ENCODE data around the gene BPI. TPM values are rescaled to one million over a fixed set of nuclear protein-coding genes. Genes with fewer than 3 reads are reported as not detected.

BPI gene
- total RNA-seq: not detected in 2 replicates

DNA sequence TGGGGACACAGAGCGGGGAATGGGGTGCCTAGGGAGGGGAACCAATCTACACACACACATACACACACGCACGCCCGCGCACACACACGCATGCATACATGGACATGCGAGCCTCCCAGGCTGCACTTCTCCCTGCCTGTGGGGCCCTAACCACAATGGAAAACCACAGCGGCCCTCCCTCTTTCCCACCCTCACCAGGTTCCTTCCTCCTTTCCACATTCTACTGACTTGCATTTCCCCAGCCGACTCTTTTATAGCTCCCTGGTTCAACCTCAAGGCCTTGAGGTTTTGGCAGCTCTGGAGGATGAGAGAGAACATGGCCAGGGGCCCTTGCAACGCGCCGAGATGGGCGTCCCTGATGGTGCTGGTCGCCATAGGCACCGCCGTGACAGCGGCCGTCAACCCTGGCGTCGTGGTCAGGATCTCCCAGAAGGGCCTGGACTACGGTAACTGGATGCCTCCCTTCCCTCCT lies at the start of gene BPI:
TSS of gene BPI (plus strand) at position 249 of the 472 bp plus-strand sequence. CDS start at position 317, 68 bp downstream.

DNA sequence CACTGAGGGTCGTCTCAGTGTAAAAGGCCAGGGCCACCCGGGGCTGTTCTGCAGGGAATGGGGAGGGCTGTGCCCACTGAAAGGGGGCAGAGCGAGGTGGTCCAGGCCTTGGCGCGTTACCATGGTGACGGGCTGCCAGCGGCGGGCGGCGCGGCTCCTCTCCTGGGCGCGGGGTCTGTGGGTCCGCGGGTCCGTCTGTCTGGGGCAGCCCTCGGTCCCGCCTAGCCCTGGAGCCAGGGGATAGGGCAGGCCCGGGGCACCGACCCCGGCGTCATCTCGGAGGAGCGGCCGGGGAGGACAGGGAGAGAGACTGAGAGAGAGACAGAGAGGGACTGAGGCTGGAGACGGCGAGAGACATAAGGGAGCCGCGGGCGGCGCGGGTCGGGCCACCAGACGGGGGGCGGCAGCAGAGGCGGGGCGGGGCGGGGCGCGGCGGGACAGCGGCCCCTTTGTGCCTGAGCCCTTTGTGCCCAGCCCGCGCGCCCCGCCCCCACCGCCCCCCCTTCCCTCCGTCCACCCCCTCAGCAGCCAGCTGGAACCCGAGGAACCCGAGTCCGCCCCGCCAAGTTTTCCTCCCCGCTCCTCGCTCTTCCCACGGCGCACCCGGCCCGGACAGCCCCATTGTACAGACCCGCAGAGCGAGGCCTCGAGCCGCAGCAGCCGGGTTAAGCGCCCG lies 43.4 kb upstream of the BPI start, which contains the start of gene KIAA1755:
TSS of gene KIAA1755 (minus strand) at position 358 of the 676 bp plus-strand sequence. CDS start at position 123, 235 bp downstream.

DNA sequence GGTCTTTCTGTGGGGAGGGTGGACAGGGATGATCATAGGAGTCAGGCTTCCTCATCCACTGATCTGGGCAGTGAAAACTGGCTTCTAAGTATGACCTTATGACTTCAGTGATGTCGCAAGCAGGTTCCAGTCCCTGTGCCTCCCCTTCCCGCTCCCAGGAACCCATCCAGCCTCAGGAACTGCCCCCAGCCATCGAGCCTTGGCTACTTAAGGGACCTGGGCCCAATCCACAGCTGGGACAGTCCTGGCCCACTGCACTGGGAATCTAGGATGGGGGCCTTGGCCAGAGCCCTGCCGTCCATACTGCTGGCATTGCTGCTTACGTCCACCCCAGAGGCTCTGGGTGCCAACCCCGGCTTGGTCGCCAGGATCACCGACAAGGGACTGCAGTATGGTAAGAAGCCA lies 42.3 kb downstream of the BPI start, which contains the start of gene LBP:
TSS of gene LBP (plus strand) at position 236 of the 405 bp plus-strand sequence. CDS start at position 271, 35 bp downstream.

Other genes with a start within 250 kb of the BPI start
- gene TGM2, start 138.9 kb upstream of the BPI start, total RNA-seq: 6.8 and 10.0 TPM in 2 replicates
- not detected in 2 replicates for gene KIAA1755, start 43.4 kb upstream of the BPI start, total RNA-seq
- gene LBP, start 42.3 kb downstream of the BPI start, total RNA-seq: not detected in 2 replicates
- 25.0 and 30.8 TPM in 2 replicates for gene SNHG17, start 131.2 kb downstream of the BPI start, total RNA-seq
- 13.2 and 20.7 TPM in 2 replicates for gene RALGAPB, start 168.7 kb downstream of the BPI start, total RNA-seq